HEK293T (cell line): Measurements from ENCODE around the gene MRPL11.

Source experiments
- FOXK2 ChIP-seq: fragments of 450-650 bp; IDR thresholded peaks from 2 replicates; pipeline ENCODE4 v1.6.1; 2016; ENCODE audit warnings: mild to moderate bottlenecking
- FOXM1 ChIP-seq: fragments of 450-650 bp; IDR thresholded peaks from 2 replicates; pipeline ENCODE4 v1.6.1; 2017; ENCODE audit warnings: mild to moderate bottlenecking, borderline replicate concordance
- LEF1 ChIP-seq: fragments of 450-650 bp; IDR thresholded peaks from 2 replicates; pipeline ENCODE4 v1.6.1; 2017; ENCODE audit warnings: mild to moderate bottlenecking, borderline replicate concordance
- SP1 ChIP-seq: fragments of 450-650 bp; IDR thresholded peaks from 2 replicates; pipeline ENCODE4 v1.6.1; 2017
- SUZ12 ChIP-seq: fragments of 450-650 bp; IDR thresholded peaks from 2 replicates; pipeline ENCODE4 v1.6.1; 2016; ENCODE audit warnings: mild to moderate bottlenecking

DNA sequence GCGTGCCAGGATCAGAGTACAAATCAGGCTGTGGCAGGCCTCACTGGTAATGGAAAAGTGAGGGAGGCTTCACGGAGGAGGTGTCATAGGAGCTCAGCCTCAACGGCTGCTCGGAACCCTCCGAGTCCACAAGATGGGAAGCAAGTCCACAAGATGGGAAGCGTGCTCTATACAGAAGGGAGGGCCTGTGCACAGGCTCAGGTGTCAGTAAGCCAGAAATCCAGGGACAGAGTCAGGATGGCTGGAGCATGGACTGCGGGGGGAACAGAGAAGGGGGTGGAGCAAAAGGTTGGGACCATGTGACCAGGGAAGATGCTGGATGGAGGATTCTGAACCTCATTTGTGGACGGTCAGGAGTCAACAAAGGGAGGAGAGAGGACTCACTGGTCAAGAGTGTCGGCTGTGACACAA is 38.2 kb upstream of the MRPL11 start:
- TF ChIP-seq FOXK2 (no peak), FOXM1 (no peak), LEF1 (no peak), SUZ12 (no peak), SP1 (no peak)
